Right lobe of liver (tissue), 4 donors: ENCODE measurements around the gene FURIN.

Experiments used
- POLR2A ChIP-seq: fragments of 450-650 bp; IDR thresholded peaks from one replicate; pipeline ENCODE4 v1.6.1; 2017; ENCODE audit warnings: antibody characterized with exemption, mild to moderate bottlenecking
- TF ChIP-seq, protein P1 (sequence below), 4 donors: fragments of 200-600 bp in 3 of 4; fragments of 450-650 bp in 1 of 4; IDR thresholded peaks; one replicate each; pipeline versions ENCODE4 v1.5.1 to v1.8.0; 2016 to 2022; ENCODE audit warnings: antibody characterized with exemption in 4 of 4, mild to moderate bottlenecking in 2 of 4
- donor health status: DM: no; HTN: no; CAD: no.
- donor health status: DM: no; HTN: no; CAD: no.
- donor health status: DM: no; HTN: yes; CAD: no.

DNA sequence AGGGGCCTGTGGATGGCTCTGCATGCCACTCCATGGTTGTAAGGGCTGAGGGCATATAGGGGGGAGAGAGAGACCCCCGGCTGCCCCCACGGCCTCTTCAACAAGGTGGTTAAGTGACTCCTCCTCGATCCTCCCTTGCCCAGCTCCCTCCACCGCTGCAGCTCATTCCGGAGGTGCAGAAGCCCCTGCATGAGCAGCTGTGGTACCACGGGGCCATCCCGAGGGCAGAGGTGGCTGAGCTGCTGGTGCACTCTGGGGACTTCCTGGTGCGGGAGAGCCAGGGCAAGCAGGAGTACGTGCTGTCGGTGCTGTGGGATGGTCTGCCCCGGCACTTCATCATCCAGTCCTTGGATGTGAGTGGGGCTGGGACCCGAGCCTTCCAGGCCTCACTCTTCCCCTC is 22.5 kb downstream of the FURIN start:
- TF ChIP-seq, protein P1, sequence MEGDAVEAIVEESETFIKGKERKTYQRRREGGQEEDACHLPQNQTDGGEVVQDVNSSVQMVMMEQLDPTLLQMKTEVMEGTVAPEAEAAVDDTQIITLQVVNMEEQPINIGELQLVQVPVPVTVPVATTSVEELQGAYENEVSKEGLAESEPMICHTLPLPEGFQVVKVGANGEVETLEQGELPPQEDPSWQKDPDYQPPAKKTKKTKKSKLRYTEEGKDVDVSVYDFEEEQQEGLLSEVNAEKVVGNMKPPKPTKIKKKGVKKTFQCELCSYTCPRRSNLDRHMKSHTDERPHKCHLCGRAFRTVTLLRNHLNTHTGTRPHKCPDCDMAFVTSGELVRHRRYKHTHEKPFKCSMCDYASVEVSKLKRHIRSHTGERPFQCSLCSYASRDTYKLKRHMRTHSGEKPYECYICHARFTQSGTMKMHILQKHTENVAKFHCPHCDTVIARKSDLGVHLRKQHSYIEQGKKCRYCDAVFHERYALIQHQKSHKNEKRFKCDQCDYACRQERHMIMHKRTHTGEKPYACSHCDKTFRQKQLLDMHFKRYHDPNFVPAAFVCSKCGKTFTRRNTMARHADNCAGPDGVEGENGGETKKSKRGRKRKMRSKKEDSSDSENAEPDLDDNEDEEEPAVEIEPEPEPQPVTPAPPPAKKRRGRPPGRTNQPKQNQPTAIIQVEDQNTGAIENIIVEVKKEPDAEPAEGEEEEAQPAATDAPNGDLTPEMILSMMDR (IDR thresholded peaks at IDR 0.05): no peak
- TF ChIP-seq POLR2A: no peak
